Measurements from ENCODE around the gene AVEN.
A peak's percentile ranks its signal among the peaks of the same experiment; 100 is the strongest.
"Not testable (repeated sequence)": the region's sequence is repeated elsewhere in the genome, so short reads cannot be mapped to it uniquely, and the experiment has no call there.

AVEN gene

DNA sequence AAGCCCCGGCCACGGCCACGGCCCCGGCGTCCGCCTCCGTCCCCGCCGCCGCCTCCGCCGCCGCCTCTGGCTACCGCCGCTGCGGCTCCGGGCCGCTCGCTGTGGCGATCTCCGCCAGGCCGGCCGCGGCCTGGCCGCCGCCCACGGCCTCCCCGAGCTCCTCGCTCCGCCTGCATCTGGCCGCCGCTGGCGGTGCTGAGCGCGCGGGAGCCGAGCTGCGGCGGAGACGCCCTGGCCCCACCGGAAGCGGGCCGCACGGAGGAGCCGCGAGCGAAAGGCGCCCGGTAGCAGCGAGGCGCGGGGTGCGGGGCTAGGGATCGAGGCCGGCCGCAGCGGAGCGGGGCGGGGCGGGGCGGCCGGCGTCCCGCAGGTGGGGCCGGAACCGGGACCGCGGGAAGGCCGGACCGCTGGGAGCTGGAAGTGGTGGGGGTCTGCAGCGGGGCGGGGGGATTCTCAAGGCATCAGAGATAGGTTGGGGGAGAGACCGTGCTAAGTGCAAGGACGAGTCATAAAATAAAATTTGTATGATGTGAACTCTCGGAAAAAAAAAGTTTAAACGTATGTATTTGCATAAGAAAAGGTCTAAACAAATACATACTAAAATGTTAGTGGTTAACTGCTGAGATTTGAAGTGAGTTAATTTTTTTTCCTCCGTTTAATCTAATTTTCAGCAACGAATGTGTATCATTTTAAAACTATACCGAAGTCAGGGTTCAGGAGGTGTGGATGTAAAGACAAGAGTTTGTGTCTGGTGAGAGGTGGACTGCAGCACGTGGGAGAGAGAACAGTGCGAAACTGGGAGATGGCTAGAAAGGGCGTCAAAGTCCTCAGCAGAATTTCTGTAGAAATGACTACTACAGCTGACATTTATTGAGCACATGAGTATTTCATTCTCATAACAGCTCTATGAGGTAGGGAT, at the start of gene AVEN:
Gene AVEN (minus strand): TSS at position 334 of the 919 bp plus-strand sequence. CDS start 158 bp downstream, at position 176.
- DNase-seq (ENCODE audit: low read depth in 2 of 2): peak; percentile 15 to 20

GRCh38 chr15:34085746-34086145, 46.7 kb upstream of the AVEN start:
- DNase-seq (ENCODE audit: low read depth in 2 of 2): no peak

GRCh38 chr15:34084086-34084485, 45.1 kb upstream of the AVEN start:
- DNase-seq (ENCODE audit: low read depth in 2 of 2): no peak

- DNase-seq (ENCODE audit: low read depth in 2 of 2): no peak
Observed at GRCh38 chr15:34079904-34080303, 40.9 kb upstream of the AVEN start.

GRCh38 chr15:34078900-34079299, 39.9 kb upstream of the AVEN start:
- no peak for DNase-seq (ENCODE audit: low read depth in 2 of 2)

DNA sequence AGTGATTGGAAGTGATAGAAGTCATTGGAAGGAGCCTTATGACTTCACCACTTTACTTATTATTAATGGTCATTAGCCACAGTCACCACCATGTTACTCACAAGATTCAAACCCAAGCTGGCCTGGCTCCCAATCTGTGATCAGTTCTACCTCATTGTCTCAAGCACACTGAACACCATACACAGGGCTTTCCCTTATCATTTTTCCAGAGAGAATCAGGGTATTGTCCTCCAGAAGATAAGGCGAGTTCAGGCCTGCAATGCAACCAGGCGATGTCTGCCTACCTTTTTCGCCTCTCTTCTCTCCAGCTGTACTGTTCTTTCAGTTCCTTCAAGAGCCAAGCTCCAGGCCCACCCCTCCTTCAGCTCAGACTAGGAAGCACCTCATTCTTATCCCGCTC, 37.8 kb upstream of the AVEN start:
- no peak for DNase-seq (ENCODE audit: low read depth in 2 of 2)

GRCh38 chr15:34070003-34070402, 31.0 kb upstream of the AVEN start:
- no peak for DNase-seq (ENCODE audit: low read depth in 2 of 2)

- DNase-seq (ENCODE audit: low read depth in 2 of 2): no peak
Observed at GRCh38 chr15:34065941-34066340, 26.9 kb upstream of the AVEN start.

DNA sequence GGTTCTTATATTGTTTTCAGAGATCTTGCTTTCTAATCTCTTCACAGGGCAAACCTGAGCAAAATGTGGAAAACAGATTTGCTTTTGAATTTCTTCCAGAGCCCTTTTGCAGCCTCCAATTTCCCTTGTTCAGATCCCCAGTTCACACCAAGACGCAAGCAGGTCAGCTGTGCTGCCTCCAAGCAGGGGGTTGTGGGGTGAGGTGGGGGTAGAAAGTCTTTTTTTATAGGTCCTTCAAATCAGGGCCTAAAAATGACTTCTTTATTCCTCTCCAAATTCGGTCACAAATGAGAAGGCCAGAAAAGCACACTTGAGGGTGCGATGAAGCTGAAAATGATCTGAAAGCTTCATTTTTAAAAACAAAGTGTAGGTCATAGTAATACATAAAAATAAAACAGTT, 26.3 kb upstream of the AVEN start:
- DNase-seq (ENCODE audit: low read depth in 2 of 2): no peak

- DNase-seq (ENCODE audit: low read depth in 2 of 2): no peak
Observed at GRCh38 chr15:34064438-34064837, 25.4 kb upstream of the AVEN start.

DNA sequence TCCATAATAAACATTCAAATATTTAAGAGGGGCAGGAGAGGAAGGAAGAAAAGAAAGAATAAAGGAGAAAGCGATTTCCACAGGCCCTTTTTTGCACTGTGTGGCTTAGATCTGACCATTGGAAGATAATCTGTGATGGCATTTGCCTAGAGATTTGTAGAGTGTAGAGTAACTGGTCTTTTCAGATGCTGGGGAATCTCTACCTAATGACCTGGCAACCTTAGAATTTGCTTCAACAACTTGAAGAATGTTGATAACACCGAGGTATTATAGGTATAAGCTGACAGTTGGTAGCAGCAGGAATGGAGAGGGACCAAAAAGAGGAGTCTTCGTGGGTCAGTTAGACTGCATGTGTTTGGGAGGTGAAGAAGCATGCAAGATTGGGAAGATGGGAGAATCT, 20.9 kb upstream of the AVEN start:
- no peak for DNase-seq (ENCODE audit: low read depth in 2 of 2)

GRCh38 chr15:34059476-34059875, 20.5 kb upstream of the AVEN start:
- DNase-seq (ENCODE audit: low read depth in 2 of 2): no peak

GRCh38 chr15:34056911-34057310, 17.9 kb upstream of the AVEN start:
- no peak for DNase-seq (ENCODE audit: low read depth in 2 of 2)

DNA sequence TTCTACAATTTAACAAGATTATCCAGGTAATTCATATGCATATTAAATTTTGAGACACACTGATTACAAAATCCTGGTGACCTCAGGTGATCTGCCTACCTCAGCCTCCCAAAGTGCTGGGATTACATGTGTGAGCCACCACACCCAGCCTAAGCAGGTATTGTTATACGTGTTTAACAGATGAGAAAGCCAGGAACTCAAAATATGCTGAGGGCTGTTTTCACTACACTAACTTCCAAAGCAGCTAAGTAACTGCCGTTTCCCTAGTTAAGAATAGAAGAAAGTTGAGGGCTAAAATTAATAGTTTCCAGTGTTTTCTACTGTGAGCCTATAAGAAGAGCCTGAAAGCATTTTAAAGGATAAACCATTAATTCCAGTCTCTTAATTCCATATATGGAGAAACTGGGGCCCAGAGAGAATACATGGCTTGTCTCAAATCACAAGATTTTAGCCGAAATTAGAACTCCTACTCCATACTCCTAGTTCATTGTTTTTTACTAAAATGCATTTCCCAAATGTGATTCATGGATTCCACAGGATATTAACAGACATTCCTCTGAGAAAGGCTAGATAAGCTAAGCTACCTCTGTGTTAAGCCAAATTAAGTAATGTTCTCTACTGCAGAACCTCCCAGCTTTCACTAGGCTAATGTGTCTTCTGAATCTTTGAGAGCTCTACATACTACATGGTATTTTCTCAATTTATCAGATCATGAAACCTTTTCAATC, 17.0 kb upstream of the AVEN start:
- DNase-seq (ENCODE audit: low read depth in 2 of 2): no peak

GRCh38 chr15:34054081-34054707, 15.2 kb upstream of the AVEN start:
- no peak for DNase-seq (ENCODE audit: low read depth in 2 of 2)

DNA sequence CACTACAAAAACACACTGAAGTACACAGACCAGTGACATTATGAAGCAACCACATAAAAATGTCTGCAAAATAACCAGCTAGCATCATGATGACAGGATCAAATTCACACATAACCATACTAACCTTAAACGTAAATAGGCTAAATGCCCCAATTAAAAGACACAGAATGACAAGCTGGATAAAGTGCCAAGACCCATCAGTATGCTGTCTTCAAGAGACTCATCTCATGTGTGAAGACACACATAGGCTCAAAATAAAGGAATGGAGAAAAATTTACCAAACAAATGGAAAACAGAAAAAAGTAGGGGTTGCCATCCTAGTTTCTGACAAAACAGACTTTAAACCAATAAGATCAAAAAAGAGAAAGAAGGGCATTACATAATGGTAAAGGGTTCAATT, 11.4 kb upstream of the AVEN start:
- DNase-seq (ENCODE audit: low read depth in 2 of 2): not testable (repeated sequence)

GRCh38 chr15:34049112-34049511, 10.1 kb upstream of the AVEN start:
- DNase-seq (ENCODE audit: low read depth in 2 of 2): no peak

- no peak for DNase-seq (ENCODE audit: low read depth in 2 of 2)
Observed at GRCh38 chr15:34047893-34048775, 9.1 kb upstream of the AVEN start.

DNA sequence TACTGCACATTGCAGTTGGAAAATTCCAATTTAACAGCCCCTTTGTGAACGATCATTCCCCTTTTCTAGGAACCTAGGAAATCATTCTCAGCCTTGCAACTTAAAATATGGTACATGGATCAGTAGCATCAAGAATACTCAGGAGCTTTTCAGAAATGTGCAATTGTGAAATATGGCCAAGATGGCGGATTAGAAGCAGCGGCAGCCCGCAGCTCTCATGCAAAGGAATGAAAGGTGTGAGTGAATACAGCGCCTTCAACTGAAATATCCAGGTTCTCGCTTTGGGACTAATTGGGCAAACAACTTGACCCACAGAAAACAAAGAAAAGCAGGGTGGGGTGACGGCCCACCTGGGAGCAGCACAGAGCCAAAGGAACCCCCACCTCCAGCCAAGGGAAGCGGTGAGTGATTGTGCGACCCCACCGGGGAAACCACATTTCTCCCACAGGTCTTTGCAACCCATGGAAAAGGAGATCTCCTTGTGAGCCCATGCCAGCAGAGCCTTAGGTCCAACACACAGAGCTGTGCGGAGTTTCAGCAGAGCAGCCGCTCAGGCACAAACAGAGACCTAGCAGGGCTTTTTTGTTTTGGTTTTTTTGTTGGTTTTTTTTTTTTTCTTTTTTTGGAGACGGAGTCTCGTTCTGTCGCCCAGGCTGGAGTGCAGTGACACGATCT, 7.6 kb upstream of the AVEN start:
- DNase-seq (ENCODE audit: low read depth in 2 of 2): no peak

DNA sequence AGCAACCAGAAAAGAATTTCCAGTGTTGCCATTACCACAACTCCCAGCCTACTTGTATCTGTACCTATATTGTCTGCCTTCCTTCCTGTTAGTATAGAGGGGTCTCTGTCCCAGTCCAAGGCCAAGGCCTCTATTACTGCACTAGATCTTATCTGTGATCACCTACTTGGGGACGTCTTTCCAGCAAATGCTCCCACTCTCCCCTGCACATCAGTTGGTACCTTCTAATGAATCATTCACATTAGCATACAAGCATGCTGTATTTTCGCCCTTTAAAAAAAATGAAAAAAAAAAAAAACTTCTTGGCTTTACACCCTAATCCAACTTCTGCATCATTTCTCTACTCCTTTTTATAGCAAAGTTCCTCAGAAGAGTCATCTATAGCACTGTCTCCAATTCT, 4.8 kb upstream of the AVEN start:
- DNase-seq (ENCODE audit: low read depth in 2 of 2): no peak

GRCh38 chr15:34043391-34043790, 4.4 kb upstream of the AVEN start:
- DNase-seq (ENCODE audit: low read depth in 2 of 2): no peak

Measured in stimulated activated CD8-positive, alpha-beta memory T cell treated with anti-CD3 and anti-CD28 coated beads, Interleukin-7, amount 100 ng/mL, for 1 hour (primary cell).